ENCODE results near the gene PRR36. TPM values are rescaled to one million over a fixed set of nuclear protein-coding genes. Genes with fewer than 3 reads are reported as not detected.
A peak's percentile ranks its signal among the peaks of the same experiment; 100 is the strongest.

PRR36 gene
- total RNA-seq, 1 donor from 2014 or later: 0.08 TPM

- peak; percentile 71 for ATAC-seq (ENCODE audit: poor library complexity)
- peak; percentile 75 for DNase-seq
- intact Hi-C loops (cut with DNase I): no loop called here
Observed at GRCh38 chr19:7852851-7853769, 21.1 kb downstream of the PRR36 start.

GRCh38 chr19:7851623-7852500 lies 22.3 kb downstream of the PRR36 start:
- no peak for ATAC-seq (ENCODE audit: poor library complexity)
- intact Hi-C loops (cut with DNase I): no loop called here
- DNase-seq: no peak

GRCh38 chr19:7850945-7851622 lies 23.1 kb downstream of the PRR36 start:
- DNase-seq (no peak), ATAC-seq (ENCODE audit: poor library complexity) (no peak)
- intact Hi-C loops (cut with DNase I): no loop called here

GRCh38 chr19:7850000-7850813 lies 24.0 kb downstream of the PRR36 start:
- DNase-seq: no peak
- ATAC-seq (ENCODE audit: poor library complexity): peak; percentile 71
- intact Hi-C loops (cut with DNase I): no loop called here

GRCh38 chr19:7849631-7849999 lies 24.6 kb downstream of the PRR36 start:
- intact Hi-C loops (cut with DNase I): no loop called here
- no peak for DNase-seq
- no peak for ATAC-seq (ENCODE audit: poor library complexity)

- intact Hi-C loops (cut with DNase I): no loop called here
- ATAC-seq (ENCODE audit: poor library complexity) (no peak), DNase-seq (no peak)
Observed at GRCh38 chr19:7848779-7849457, 25.3 kb downstream of the PRR36 start.

- DNase-seq: no peak
- intact Hi-C loops (cut with DNase I): no loop called here
Observed at GRCh38 chr19:7847664-7848063, 26.5 kb downstream of the PRR36 start.

GRCh38 chr19:7846155-7846646 lies 28.0 kb downstream of the PRR36 start:
- no peak for DNase-seq
- intact Hi-C loops (cut with DNase I): no loop called here
- no peak for ATAC-seq (ENCODE audit: poor library complexity)

More at GRCh38 chr19:7847664-7848063, 26.5 kb downstream of the PRR36 start:
- ATAC-seq (ENCODE audit: poor library complexity): no peak

GRCh38 chr19:7845390-7846154 lies 28.6 kb downstream of the PRR36 start:
- intact Hi-C loops (cut with DNase I): no loop called here
- no peak for ATAC-seq (ENCODE audit: poor library complexity)

GRCh38 chr19:7844951-7845350 lies 29.2 kb downstream of the PRR36 start:
- intact Hi-C loops (cut with DNase I): no loop called here
- peak; percentile 10 for DNase-seq

More at GRCh38 chr19:7845390-7846154, 28.6 kb downstream of the PRR36 start:
- DNase-seq: peak; percentile 22

GRCh38 chr19:7844405-7844804 lies 29.8 kb downstream of the PRR36 start:
- ATAC-seq (ENCODE audit: poor library complexity) (no peak), DNase-seq (no peak)
- intact Hi-C loops (cut with DNase I): no loop called here

More at GRCh38 chr19:7844951-7845350, 29.2 kb downstream of the PRR36 start:
- no peak for ATAC-seq (ENCODE audit: poor library complexity)

GRCh38 chr19:7843521-7843920 lies 30.7 kb downstream of the PRR36 start:
- intact Hi-C loops (cut with DNase I): no loop called here
- DNase-seq (no peak), ATAC-seq (ENCODE audit: poor library complexity) (no peak)

GRCh38 chr19:7842661-7843294 lies 31.4 kb downstream of the PRR36 start:
- ATAC-seq (ENCODE audit: poor library complexity): no peak
- DNase-seq: no peak
- intact Hi-C loops (cut with DNase I): no loop called here

GRCh38 chr19:7841751-7842660 lies 32.2 kb downstream of the PRR36 start:
- intact Hi-C loops (cut with DNase I): no loop called here
- ATAC-seq (ENCODE audit: poor library complexity): no peak
- DNase-seq: no peak

GRCh38 chr19:7840629-7841028 lies 33.6 kb downstream of the PRR36 start:
- intact Hi-C loops (cut with DNase I): no loop called here
- ATAC-seq (ENCODE audit: poor library complexity) (no peak), DNase-seq (no peak)

Measured in Right ventricle myocardium superior (tissue), 1 donor.